HG03439 (cell line): ENCODE data around the gene HTR7.

Experiments used
- ATAC-seq: cut with Tn5 transposase; IDR thresholded peaks from one replicate; pipeline ENCODE4 v1.9.1; 2021; ENCODE audit warnings: mild to moderate bottlenecking, moderate library complexity; ENCODE audit not compliant: unreplicated experiment

The HTR7 gene

DNA sequence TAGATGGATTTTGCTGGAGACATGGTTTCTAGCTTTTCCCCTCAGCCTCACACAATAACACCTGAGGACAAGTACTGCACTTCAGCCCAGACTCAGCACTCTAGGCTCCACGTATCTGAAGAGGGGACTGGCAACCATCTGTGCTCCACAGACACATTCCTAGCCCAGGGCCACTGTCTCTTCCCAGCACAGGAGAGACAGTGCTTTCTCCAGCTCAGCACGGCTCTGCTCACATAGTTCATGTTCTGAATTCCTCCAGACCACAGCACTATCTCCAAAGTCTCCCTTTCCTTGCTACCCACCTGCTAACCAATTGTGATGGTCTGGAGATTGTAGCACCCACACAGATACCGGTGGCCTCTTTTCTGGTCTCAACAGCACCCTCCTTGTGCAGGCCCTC lies 114.5 kb downstream of the HTR7 start:
- no peak for ATAC-seq

- no peak for ATAC-seq
Observed at GRCh38 chr10:90741926-90742565, 115.8 kb downstream of the HTR7 start.

GRCh38 chr10:90740265-90740664 lies 117.6 kb downstream of the HTR7 start:
- ATAC-seq: no peak

- no peak for ATAC-seq
Observed at GRCh38 chr10:90738885-90739284, 119.0 kb downstream of the HTR7 start.

GRCh38 chr10:90734415-90734814 lies 123.4 kb downstream of the HTR7 start:
- ATAC-seq: no peak

DNA sequence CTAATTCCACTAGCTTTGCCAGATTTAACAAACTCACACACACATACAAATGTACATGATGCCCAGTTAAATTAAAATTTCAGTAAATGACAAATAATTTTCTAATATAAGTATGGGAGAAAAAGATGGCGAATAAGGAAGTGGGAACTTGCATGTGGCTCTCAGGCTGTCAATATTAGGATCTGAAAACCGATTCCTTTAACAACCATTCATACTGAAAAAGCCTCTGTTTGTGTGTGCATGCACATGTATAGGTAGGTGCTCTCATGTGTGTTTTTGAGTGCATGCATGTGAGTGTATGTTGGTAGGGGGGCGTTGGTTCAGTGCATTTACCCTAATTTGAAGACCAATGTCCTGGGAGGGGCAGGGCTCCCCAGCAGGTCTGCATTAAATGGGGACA lies 125.3 kb downstream of the HTR7 start:
- no peak for ATAC-seq

DNA sequence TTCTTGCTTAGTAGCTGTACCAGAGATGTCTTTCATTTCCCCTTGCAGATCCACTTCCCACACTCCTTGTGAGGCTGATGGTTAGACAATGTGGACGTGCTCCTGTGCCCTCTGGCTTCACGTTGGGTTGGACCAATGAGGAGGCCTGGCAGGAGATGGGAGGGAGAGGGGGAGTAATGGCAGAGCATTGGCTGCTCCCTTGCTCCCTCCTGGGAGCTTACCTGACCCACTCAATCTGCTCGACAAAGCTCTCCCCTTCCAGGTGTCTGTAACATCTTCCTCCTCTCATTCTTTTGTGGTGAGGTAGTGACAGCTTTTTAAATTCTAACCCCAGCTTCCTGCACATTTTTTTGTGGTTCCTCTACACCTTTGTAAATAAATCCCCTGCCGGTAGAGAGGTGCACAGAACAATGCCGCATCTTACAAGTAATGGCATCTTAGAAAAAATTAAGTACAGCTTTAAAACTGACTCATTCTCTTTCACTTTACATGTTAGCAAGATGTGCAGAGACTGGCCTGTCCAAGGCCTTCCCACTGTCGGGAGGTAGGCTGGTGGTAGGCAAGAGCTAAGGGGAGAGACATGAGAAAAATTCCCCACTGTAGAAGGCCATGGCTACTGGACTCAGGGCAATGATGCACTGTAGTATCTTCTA lies 134.3 kb downstream of the HTR7 start:
- ATAC-seq: no peak

DNA sequence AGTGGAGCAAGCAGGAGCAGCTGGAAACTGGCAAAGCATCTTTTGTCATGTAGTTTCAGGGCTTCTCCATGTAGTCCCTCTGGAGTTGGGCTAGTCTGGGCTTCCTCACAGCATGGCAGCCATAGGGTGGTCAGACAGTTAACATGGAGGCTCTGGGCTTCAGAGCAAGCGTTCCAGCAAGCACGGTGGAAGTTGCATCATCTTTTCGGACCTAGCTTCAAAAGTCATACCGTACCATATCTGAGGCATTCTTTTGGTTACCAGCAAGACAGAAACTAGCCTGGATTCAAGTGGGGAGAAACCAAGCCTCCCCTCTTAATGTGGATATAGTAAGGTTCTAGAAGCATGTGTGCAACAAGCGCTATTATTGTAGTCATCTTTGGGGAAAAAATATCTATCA lies 135.0 kb downstream of the HTR7 start:
- no peak for ATAC-seq

GRCh38 chr10:90718182-90718581 lies 139.7 kb downstream of the HTR7 start:
- ATAC-seq: no peak

DNA sequence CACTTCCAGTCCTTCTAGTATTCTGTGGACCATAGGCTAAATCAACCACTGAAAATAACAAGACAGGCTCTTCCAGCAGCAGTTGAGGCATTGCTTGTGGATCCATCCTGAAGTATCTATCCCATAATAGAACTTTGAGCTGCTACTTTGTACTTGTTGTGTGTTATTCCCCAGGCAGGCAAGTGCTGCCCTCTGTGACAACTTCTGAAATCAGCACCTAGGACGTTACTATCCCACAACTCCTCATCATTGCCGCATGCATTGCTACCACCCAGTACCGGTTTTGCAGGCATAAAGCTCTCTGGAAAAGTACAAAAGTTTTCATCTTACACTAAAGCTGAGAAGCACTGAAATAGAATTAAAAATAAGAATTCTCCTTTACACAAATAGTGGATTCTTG lies 145.3 kb downstream of the HTR7 start:
- ATAC-seq: no peak

GRCh38 chr10:90709727-90710126 lies 148.1 kb downstream of the HTR7 start:
- no peak for ATAC-seq

GRCh38 chr10:90707657-90708056 lies 150.2 kb downstream of the HTR7 start:
- no peak for ATAC-seq

- no peak for ATAC-seq
Observed at GRCh38 chr10:90701428-90701827, 156.4 kb downstream of the HTR7 start.

- ATAC-seq: no peak
Observed at GRCh38 chr10:90695915-90696676, 161.7 kb downstream of the HTR7 start.
